ENCODE results near the gene SEPTIN12.
"Not testable (repeated sequence)": the region's sequence is repeated elsewhere in the genome, so short reads cannot be mapped to it uniquely, and the experiment has no call there.

Gene SEPTIN12

GRCh38 chr16:4760221-4760910 lies 27.8 kb downstream of the SEPTIN12 start:
- FAIRE-seq: no peak
- DNase-seq (ENCODE audit: low spot score): no peak

DNA sequence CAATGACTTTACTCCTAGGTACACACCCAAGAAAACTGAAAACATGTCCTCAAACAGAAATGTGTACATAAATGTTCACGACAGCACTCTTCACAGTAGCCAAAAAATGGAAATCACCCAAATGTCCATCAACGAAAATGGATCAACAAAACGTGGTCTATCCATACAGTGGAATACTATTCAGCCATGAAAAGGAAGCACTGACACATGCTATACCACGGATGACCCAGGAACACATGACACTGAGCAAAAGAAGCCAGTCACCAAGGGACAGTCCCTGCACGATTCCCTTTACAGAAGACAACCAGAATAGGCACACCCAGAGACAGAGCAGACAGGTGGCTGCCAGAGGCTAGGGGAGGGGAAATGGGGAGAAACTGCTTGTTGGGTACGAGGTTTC lies 32.5 kb downstream of the SEPTIN12 start:
- FAIRE-seq (no peak), DNase-seq (ENCODE audit: low spot score) (no peak)

GRCh38 chr16:4754865-4755264 lies 33.3 kb downstream of the SEPTIN12 start:
- DNase-seq (ENCODE audit: low spot score): no peak

GRCh38 chr16:4753227-4753626 lies 34.9 kb downstream of the SEPTIN12 start:
- DNase-seq (ENCODE audit: low spot score) (no peak), FAIRE-seq (no peak)

More at GRCh38 chr16:4754865-4755264, 33.3 kb downstream of the SEPTIN12 start:
- no peak for FAIRE-seq

- DNase-seq (ENCODE audit: low spot score): no peak
- FAIRE-seq: no peak
Observed at GRCh38 chr16:4752351-4753100, 35.6 kb downstream of the SEPTIN12 start.

DNA sequence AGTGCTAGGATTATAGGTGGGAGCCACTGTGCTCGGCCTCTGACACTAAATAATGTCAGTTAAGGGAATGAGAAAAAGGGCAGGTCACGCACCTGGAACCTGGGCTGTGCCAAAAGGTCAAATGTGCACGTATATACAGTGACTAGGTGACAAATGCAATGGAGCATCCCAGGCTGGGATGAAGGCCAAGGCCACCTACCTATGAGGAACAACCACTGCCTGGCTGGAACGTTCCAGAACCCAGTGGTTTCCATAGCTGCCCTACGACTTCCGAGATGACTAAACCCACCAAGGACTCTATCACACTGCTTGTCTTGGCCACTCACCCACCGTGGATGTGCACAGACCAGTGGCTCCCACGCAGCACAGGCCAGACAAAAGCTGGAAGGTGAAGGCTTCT lies 37.2 kb downstream of the SEPTIN12 start:
- FAIRE-seq (no peak), DNase-seq (ENCODE audit: low spot score) (no peak)

- no peak for FAIRE-seq
- DNase-seq (ENCODE audit: low spot score): no peak
Observed at GRCh38 chr16:4749700-4750257, 38.4 kb downstream of the SEPTIN12 start.

DNA sequence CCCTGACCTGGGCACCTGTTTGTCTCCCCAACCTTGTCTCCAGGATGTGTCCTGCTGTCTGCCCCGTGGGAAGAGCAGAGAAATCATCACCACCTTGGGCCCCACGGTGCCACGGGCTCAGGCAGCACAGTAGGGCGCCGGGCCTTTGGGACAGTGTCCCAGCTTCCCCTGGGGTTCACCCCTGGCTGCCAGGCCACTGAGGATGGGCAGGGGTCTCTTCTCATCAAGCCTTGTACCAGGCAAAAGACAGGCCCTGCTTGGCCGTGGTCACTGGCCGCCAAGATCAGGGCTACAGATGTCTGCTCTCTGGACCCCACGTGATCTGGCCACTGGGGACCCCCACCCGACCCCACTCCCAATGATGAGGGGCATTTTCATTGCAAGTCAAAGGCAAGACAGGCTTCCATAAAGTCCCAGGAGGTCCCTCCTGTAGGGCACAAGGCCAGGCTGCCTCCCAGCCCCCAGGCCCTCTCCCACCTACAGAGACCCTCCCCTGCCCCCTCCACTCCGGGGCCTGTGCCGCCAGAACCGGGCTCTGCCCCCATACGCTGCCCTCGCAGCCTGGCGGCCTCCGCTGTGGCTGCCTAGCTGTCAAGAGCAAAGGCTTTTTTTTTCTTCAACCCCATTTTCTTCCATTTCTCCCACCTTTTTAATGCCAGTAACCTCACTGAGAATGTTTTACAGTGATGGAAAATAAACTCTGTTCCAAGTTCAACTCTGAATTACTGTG lies 39.3 kb downstream of the SEPTIN12 start:
- FAIRE-seq (no peak), DNase-seq (ENCODE audit: low spot score) (no peak)

DNA sequence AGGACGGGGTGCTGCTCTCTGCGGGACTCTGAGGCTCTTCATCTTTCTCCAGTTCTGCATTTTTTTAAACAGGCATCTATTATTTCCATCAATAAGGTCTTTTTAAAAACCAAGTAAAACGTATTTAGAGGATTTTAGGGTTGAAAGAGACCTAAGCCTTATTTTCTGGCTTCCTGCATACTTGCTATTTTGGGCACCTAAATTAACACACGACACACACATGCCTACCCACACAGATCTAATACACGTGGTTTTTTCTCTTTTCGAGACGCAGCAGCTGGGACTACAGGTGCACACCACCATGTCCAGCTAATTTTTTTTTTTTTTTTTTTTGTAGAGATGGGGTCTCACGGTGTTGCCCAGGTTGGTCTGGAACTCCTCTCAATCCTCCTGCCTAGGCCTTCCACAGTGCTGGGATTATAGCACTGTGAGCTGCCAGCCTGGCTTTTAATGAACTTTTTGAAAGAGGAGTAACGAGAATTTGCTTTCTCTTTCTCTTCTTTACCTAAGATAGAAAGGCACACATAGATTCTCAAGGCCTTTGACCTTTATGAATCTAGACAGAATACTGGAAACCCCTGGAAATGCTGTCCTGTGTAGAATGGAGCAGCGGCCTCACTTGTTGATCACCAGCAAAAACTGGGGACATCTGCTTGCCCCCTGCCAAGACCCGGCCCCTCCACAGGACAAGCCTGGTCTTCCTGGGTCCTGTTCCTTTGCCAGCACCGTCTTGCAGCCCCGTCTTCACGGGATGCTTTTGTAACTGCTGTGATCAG lies 40.1 kb downstream of the SEPTIN12 start:
- DNase-seq (ENCODE audit: low spot score) (no peak), FAIRE-seq (no peak)

DNA sequence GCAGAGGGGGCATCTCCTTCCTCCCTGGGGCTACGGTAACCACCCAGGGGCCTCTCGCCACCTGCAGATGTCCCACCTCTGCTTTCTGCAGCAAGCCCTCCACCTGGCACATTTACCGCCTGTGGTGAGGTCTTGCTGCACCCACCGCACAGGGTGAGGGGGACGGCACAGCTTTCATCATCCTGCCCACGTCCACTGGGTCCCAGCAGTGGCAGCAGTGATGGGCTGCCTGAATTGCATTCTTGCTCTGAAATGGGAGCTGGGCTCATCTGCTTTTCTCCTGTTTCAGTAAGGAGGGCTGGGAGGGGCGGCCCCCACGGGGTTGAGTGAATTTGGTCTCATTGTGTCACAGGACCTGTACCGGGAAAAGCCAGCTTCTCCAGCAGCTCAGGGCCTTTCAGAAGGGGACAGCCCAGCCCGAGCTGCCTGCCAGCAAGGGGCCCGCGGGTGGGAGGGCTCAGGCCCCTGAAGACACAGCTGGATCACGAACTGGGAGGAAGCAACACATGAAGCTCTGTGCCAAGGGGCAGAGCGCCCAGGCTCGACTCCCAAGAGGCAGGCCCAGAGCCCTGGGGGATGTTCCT lies 41.1 kb downstream of the SEPTIN12 start:
- FAIRE-seq: no peak
- no peak for DNase-seq (ENCODE audit: low spot score)

- FAIRE-seq (no peak), DNase-seq (ENCODE audit: low spot score) (no peak)
Observed at GRCh38 chr16:4746215-4746614, 41.9 kb downstream of the SEPTIN12 start.

- FAIRE-seq (no peak), DNase-seq (ENCODE audit: low spot score) (no peak)
Observed at GRCh38 chr16:4745274-4745569, 42.9 kb downstream of the SEPTIN12 start.

DNA sequence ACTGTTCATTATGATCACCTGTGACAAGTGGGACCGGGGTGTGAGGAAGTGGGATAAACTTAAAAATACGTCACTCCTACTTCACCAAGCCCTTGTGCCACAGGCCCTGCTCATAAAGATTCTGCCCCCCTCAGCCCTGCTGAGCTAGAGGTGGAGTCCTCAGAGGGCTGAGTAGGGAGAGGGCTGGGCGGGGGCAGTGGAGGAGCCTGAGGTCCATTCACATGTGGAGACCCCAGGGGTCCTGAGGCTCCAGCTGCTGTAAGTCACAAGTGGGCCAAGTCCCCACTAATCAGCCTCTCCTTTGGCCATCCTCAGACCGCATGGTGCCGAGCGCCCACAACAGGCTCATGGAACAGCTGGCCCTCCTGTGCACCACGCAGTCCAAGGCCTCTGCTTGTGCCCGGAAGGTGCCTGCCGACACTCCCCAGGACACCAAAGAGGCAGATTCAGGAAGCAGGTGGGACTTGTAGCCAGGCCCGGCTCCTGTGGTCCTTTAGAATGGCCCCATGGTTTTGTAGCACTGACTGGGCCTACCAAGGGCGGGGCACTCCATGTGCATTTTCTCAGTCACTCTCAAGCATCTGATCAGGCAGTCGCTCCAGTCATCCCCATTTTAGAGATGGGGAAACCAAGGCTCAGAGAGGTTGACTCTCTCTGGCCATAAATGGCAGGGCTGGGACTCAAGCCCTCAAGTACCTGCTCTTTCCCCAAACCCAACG lies 43.4 kb downstream of the SEPTIN12 start:
- DNase-seq (ENCODE audit: low spot score): no peak
- no peak for FAIRE-seq

DNA sequence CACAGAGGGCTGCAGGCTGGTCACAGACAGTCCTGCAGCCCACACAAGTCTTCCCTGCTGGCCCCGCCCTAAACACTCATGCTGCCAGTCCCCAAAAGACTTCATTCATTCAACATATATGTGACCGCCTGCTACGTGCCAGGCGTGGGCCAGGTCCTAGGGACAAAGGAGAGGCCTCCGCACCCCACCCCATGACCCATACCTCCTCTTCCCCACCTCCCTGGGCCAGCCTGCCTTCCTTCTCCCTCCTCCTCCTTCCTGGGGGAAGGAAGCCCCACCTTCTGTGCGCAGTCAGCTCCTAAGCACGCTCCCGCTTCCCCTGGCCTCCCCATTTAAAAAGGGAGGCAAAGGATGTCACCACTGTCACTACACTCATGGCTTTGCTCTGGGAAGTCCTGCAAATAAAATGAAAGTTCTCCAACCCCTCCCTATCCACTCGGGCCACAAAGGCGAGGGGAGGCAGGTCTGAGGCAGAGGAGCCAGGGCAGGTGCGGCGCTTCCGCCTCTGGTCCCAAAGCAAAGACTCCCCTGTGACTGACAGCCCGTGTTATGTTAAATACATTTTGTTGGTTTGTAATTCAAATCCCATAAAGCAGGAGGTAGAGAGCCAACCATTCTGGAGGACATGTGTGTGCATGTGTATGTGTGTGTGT lies 44.8 kb downstream of the SEPTIN12 start:
- DNase-seq (ENCODE audit: low spot score) (no peak), FAIRE-seq (no peak)

- DNase-seq (ENCODE audit: low spot score); FAIRE-seq: not testable (repeated sequence)
Observed at GRCh38 chr16:4738370-4738769, 49.8 kb downstream of the SEPTIN12 start.

DNA sequence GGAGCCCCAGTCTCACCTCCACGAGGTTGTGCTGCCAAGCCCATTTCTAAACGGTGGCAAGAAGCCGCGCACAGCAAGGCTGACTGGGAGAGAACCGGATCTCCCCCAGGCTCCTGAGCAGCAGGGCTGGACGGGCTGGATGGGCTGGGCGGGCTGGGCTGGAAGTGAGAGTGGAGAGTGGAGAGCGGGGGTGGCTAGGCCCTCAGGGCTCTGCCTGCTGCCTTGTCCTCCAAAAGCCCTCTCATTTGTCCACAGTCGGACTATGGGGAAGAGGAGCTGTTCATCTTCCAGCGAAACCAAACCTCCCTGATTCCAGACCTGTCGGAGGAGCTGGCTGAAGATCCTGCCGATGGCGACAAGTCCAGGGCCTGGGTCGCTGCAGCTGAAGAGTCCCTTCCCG lies 50.6 kb downstream of the SEPTIN12 start:
- no peak for FAIRE-seq

GRCh38 chr16:4736546-4736945 lies 51.6 kb downstream of the SEPTIN12 start:
- no peak for FAIRE-seq
- DNase-seq (ENCODE audit: low spot score): no peak

More for the DNA sequence above, 50.6 kb downstream of the SEPTIN12 start:
- no peak for DNase-seq (ENCODE audit: low spot score)

DNA sequence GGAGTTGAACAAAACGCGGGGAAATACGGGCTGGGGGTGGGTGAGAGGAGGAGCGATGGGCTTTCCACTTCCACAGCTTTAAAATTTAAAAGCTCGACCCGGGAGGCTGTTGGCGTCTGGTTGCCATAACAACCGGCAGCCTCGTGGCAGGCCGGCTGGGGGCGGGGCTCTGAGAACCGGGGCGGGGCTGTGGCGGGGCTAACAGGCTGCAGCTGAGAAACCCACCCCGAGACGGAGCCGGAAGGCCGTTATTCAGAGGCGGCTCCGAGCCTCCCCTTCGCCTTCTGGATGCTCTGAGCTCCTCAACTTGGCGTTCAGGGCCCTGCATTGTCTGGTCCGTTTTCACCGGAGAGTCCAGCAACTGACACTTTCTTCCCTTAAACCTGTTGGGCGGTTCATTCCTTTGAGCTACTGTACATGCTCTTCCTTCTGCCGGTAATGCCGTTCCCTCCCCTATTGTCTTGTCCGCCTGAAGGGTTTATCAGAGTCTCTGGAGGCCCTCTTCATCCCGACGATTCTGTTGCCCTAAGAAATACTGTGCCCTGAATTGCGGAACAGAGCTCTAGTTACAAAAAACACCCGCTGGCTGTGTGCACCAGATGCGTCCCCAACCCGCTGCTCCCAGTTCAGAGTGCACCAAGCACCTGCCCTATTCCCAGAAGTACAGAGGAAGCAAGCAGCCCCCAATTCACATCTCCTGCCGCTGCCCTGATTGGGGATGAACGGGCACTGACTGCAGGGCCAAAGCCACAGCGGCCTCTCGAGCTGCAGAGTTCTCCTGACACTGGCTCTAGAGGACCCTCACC lies 53.2 kb downstream of the SEPTIN12 start:
- peak; percentile 61 for DNase-seq (ENCODE audit: low spot score)
- FAIRE-seq: no peak
